SK-N-SH (cell line): ENCODE results near the gene SLC9C1. TPM values are rescaled to one million over a fixed set of nuclear protein-coding genes. Genes with fewer than 3 reads are reported as not detected.

ENCODE experiments used
- CTCF ChIA-PET: fragments of 300-600, 350-600 bp; formaldehyde crosslinking; extraction: SDS; loops from one replicate; lab custom pipeline; 2021; lab: Yijun Ruan, JAX
- POLR2A ChIA-PET: fragments of 350-600 bp; sonication (Branson Sonifier 250); formaldehyde crosslinking; extraction: SDS; loops from one replicate; lab custom pipeline; 2020; ENCODE audit warnings: antibody characterized with exemption, inconsistent platforms; lab: Yijun Ruan, JAX
- DNase-seq: peaks from one replicate; pipeline ENCODE4 v3.0.0; 2012
- H2AFZ ChIP-seq: fragments of 200-600 bp; sonication (generic); 2 replicates; pipeline ENCODE4 v1.8.1; 2016; ENCODE audit warnings: antibody characterized with exemption, mild to moderate bottlenecking, low read depth
- H3F3A ChIP-seq: fragments of 200-600 bp; sonication (generic); replicated peaks from 2 replicates; pipeline ENCODE3; 2016; ENCODE audit warnings: antibody characterized with exemption, mild to moderate bottlenecking; ENCODE audit not compliant: insufficient read depth
- H3K27ac ChIP-seq, 2 experiments: fragments of 200-500 bp in 1 of 2; fragments of 200-600 bp in 1 of 2; sonication (Bioruptor generic) in 1 of 2; sonication (generic), shearing (Covaris generic) in 1 of 2; 2 replicates each; pipeline versions ENCODE4 v1.5.1 to v1.6.1; 2014 to 2016; ENCODE audit warnings: low read depth in 2 of 2, inconsistent platforms in 1 of 2, low read length in 1 of 2, mild to moderate bottlenecking in 1 of 2, mixed read lengths in 1 of 2
- H3K27me3 ChIP-seq: fragments of 200-600 bp; sonication (generic), shearing (Covaris generic); 2 replicates; pipeline ENCODE4 v1.6.1; 2016; ENCODE audit warnings: mixed run types; ENCODE audit not compliant: insufficient read depth
- H3K36me3 ChIP-seq, 2 experiments: fragments of 200-500 bp in 1 of 2; fragments of 200-600 bp in 1 of 2; sonication (Bioruptor generic) in 1 of 2; sonication (generic) in 1 of 2; replicated peaks in 1 of 2; 2 replicates each; pipeline versions ENCODE3 to v1.5.1; 2014 to 2016; ENCODE audit warnings: low read length in 1 of 2, mild to moderate bottlenecking in 1 of 2; ENCODE audit not compliant: insufficient read depth in 2 of 2, control insufficient read depth in 1 of 2
- H3K4me1 ChIP-seq, 2 experiments: fragments of 200-500 bp in 1 of 2; fragments of 200-600 bp in 1 of 2; sonication (Bioruptor generic) in 1 of 2; sonication (generic), shearing (Covaris generic) in 1 of 2; 2 replicates each; pipeline versions ENCODE4 v1.5.1 to v1.6.1; 2014 to 2016; ENCODE audit warnings: low read depth in 1 of 2, low read length in 1 of 2, mixed run types in 1 of 2; ENCODE audit not compliant: insufficient read depth in 2 of 2, control insufficient read depth in 1 of 2
- H3K4me2 ChIP-seq: fragments of 200-600 bp; sonication (generic), shearing (Covaris generic); 2 replicates; pipeline ENCODE4 v1.6.1; 2017; ENCODE audit warnings: mixed run types
- H3K4me3 ChIP-seq, 2 experiments: fragments of 200-500 bp in 1 of 2; fragments of 200-600 bp in 1 of 2; sonication (Bioruptor generic) in 1 of 2; sonication (generic), shearing (Covaris generic) in 1 of 2; 2 replicates each; pipeline versions ENCODE4 v1.5.1 to v1.8.1; 2014 to 2016; ENCODE audit warnings: low read depth in 2 of 2, inconsistent platforms in 1 of 2, low read length in 1 of 2, mild to moderate bottlenecking in 1 of 2, mixed read lengths in 1 of 2, moderate library complexity in 1 of 2
- H3K79me2 ChIP-seq: fragments of 200-600 bp; sonication (generic); 2 replicates; pipeline ENCODE4 v1.8.1; 2017; ENCODE audit warnings: mild to moderate bottlenecking; ENCODE audit not compliant: insufficient read depth
- H3K9ac ChIP-seq: fragments of 200-600 bp; sonication (generic); 2 replicates; pipeline ENCODE4 v1.6.1; 2017; ENCODE audit warnings: mixed run types
- H3K9me2 ChIP-seq: fragments of 200-600 bp; sonication (generic); 2 replicates; pipeline ENCODE4 v1.6.1; 2017; ENCODE audit warnings: mixed run types
- H3K9me3 ChIP-seq: fragments of 200-600 bp; sonication (generic); 2 replicates; pipeline ENCODE4 v1.6.1; 2017; ENCODE audit warnings: mixed run types, mild to moderate bottlenecking, moderate library complexity
- H4K20me1 ChIP-seq: fragments of 200-600 bp; sonication (generic); 2 replicates; pipeline ENCODE4 v1.6.1; 2017; ENCODE audit warnings: mild to moderate bottlenecking, mixed run types; ENCODE audit not compliant: insufficient read depth
- EZH2phosphoT487 ChIP-seq: fragments of 200-600 bp; sonication (generic); IDR thresholded peaks from 2 replicates; pipeline ENCODE4 v1.6.1; 2017; ENCODE audit warnings: low read depth, mixed run types, mild to moderate bottlenecking, antibody characterized with exemption, moderate library complexity, borderline replicate concordance
- FOXM1 ChIP-seq: IDR thresholded peaks from 2 replicates; pipeline ENCODE4 v1.4.0; 2012; ENCODE audit warnings: low read depth, mild to moderate bottlenecking
- GABPA ChIP-seq: IDR thresholded peaks from 2 replicates; pipeline ENCODE4 v1.4.0; 2012; ENCODE audit warnings: low read depth, mild to moderate bottlenecking
- GATA2 ChIP-seq: sonication (generic); formaldehyde crosslinking; IDR thresholded peaks from 2 replicates; pipeline ENCODE4 v1.5.0; 2020; ENCODE audit warnings: mild to moderate bottlenecking, missing genetic modification reagents
- MEF2A ChIP-seq: IDR thresholded peaks from 2 replicates; pipeline ENCODE4 v1.4.0; 2012; ENCODE audit warnings: low read depth, borderline replicate concordance
- REST ChIP-seq: IDR thresholded peaks from 2 replicates; pipeline ENCODE4 v1.6.1; 2012; ENCODE audit warnings: mild to moderate bottlenecking, low read depth, low read length, moderate library complexity
- SMC3 ChIP-seq: IDR thresholded peaks from 2 replicates; pipeline ENCODE4 v1.6.1; 2012; ENCODE audit warnings: low read depth, low read length, improper control_type of control experiment
- TCF12 ChIP-seq: IDR thresholded peaks from 2 replicates; pipeline ENCODE4 v1.4.0; 2012
- TEAD4 ChIP-seq: IDR thresholded peaks from 2 replicates; pipeline ENCODE4 v1.4.0; 2012; ENCODE audit warnings: mild to moderate bottlenecking, borderline replicate concordance; ENCODE audit not compliant: insufficient read depth
- WGBS: methylation state at CpG from one replicate; pipeline ENCODE4 v1.1.6; 2017; ENCODE audit warnings: low lambda C conversion rate; 5-methylcytosine and 5-hydroxymethylcytosine counted together
- polyA plus RNA-seq, 3 experiments: library from polyadenylated mRNA; depleted of rRNA; stranded (reverse); fragments of >200 nt; gene quantifications; 2 replicates each; pipeline ENCODE4 v1.2.3, GENCODE V29; 2012
- TF ChIP-seq, protein P1 (sequence below): fragments of 200-600 bp; sonication (generic); IDR thresholded peaks from 2 replicates; pipeline ENCODE4 v1.6.1; 2017; ENCODE audit warnings: antibody characterized with exemption, mild to moderate bottlenecking, moderate library complexity
- TF ChIP-seq, protein P2 (sequence below): fragments of 150-350 bp; IDR thresholded peaks from 2 replicates; pipeline ENCODE4 v1.6.1; 2016; ENCODE audit warnings: mild to moderate bottlenecking, low read depth, low read length
- TF ChIP-seq, protein P3 (sequence below): IDR thresholded peaks from 2 replicates; pipeline ENCODE4 v1.4.0; 2012; ENCODE audit warnings: low read depth
- TF ChIP-seq, protein P4 (sequence below): IDR thresholded peaks from 2 replicates; pipeline ENCODE4 v1.4.0; 2012; ENCODE audit warnings: low read depth, borderline replicate concordance

Gene SLC9C1
- polyA plus RNA-seq, 1 of the 3 experiments (the other 2 are of a cell fraction), result not detected

DNA sequence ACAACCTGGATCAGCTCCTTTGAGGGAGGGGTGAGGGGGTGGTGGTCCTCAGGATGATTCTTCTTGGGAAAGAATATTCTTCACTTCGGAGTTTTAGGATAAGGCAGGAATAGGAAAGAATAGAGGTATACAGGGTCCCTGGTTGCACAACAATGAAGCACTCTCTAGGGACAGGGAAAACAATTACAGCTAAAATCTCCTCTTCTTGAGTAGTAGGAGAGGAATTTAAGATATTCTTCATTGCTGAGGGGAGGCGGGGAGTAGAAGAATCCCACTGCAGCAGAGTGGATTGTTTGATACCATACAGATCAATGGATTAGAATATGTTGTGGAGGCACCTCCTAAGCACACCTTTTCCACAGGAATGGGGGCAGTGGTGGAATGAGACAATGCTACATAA, 20.5 kb downstream of the SLC9C1 start:
- no peak for DNase-seq
- Histone ChIP-seq H3K9me2 (no peaks in the 10 kb centered on the region), H3K4me1 (no peaks in the 10 kb centered on the region), H3K9me3 (no peaks in the 10 kb centered on the region), H3K4me3 (no peak overlapping the region), H3K4me2 (no peak overlapping the region), H3K27ac (no peak overlapping the region), H3F3A (no peaks in the 10 kb centered on the region), H3K79me2 (no peaks in the 10 kb centered on the region), H4K20me1 (no peaks in the 10 kb centered on the region), H2AFZ (no peak overlapping the region), H3K9ac (no peak overlapping the region), H3K27me3 (no peaks in the 10 kb centered on the region; the same call in 1 of the 2 replicates), H3K36me3 (no peaks in the 10 kb centered on the region)
- 33% methylated on average over 2 of the region's 2 CpGs for WGBS
- no peak for TF ChIP-seq FOXM1
- TF ChIP-seq, protein P1, sequence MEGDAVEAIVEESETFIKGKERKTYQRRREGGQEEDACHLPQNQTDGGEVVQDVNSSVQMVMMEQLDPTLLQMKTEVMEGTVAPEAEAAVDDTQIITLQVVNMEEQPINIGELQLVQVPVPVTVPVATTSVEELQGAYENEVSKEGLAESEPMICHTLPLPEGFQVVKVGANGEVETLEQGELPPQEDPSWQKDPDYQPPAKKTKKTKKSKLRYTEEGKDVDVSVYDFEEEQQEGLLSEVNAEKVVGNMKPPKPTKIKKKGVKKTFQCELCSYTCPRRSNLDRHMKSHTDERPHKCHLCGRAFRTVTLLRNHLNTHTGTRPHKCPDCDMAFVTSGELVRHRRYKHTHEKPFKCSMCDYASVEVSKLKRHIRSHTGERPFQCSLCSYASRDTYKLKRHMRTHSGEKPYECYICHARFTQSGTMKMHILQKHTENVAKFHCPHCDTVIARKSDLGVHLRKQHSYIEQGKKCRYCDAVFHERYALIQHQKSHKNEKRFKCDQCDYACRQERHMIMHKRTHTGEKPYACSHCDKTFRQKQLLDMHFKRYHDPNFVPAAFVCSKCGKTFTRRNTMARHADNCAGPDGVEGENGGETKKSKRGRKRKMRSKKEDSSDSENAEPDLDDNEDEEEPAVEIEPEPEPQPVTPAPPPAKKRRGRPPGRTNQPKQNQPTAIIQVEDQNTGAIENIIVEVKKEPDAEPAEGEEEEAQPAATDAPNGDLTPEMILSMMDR, result no peak
- POLR2A ChIA-PET, result no interaction called here
- CTCF ChIA-PET, result interaction anchor here (0.6 to 1.3 kb wide), 2 partner anchors 20 to 28 kb away, joined by 3 read pairs; partner anchors contain the start of gene SLC9C1

DNA sequence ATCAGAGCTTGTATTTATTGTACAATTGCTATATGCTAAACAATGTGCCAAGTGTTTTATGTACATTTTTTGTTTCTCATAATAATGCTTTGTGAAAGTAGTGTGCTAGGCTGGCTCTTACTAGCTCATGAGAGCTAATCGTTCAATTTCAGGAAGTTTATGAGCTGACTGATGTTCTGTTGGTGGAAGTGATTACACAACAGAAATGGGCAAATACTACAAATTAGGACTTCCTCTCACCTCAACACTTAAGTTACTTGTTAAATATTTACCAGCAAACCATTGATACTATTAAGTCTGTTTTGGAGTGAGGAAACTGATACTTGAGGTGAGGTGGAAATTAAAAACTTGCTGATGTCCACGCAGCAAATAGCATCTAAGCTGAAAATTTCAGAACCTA, 32.3 kb downstream of the SLC9C1 start:
- Histone ChIP-seq H3F3A (no peaks in the 10 kb centered on the region), H4K20me1 (no peaks in the 10 kb centered on the region), H3K27ac (no peak overlapping the region)
- POLR2A ChIA-PET, result interaction anchor here (0.7 kb wide), 1 partner anchor 12 kb away, joined by 3 read pairs; no protein-coding TSS in a partner anchor
- TF ChIP-seq GATA2 (CRISPR knock-in tag), result no peak
- TF ChIP-seq EZH2phosphoT487, result no peak
- TF ChIP-seq, protein P2, sequence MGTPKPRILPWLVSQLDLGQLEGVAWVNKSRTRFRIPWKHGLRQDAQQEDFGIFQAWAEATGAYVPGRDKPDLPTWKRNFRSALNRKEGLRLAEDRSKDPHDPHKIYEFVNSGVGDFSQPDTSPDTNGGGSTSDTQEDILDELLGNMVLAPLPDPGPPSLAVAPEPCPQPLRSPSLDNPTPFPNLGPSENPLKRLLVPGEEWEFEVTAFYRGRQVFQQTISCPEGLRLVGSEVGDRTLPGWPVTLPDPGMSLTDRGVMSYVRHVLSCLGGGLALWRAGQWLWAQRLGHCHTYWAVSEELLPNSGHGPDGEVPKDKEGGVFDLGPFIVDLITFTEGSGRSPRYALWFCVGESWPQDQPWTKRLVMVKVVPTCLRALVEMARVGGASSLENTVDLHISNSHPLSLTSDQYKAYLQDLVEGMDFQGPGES, result no peak
- TF ChIP-seq, protein P3, sequence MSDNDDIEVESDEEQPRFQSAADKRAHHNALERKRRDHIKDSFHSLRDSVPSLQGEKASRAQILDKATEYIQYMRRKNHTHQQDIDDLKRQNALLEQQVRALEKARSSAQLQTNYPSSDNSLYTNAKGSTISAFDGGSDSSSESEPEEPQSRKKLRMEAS, result no peak
- no peak for TF ChIP-seq MEF2A
- TF ChIP-seq, protein P4, sequence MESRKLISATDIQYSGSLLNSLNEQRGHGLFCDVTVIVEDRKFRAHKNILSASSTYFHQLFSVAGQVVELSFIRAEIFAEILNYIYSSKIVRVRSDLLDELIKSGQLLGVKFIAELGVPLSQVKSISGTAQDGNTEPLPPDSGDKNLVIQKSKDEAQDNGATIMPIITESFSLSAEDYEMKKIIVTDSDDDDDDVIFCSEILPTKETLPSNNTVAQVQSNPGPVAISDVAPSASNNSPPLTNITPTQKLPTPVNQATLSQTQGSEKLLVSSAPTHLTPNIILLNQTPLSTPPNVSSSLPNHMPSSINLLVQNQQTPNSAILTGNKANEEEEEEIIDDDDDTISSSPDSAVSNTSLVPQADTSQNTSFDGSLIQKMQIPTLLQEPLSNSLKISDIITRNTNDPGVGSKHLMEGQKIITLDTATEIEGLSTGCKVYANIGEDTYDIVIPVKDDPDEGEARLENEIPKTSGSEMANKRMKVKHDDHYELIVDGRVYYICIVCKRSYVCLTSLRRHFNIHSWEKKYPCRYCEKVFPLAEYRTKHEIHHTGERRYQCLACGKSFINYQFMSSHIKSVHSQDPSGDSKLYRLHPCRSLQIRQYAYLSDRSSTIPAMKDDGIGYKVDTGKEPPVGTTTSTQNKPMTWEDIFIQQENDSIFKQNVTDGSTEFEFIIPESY, result no peak
- TF ChIP-seq, protein P1, result no peak
- TF ChIP-seq SMC3, result no peak
- no peak for TF ChIP-seq TCF12
- no peak for TF ChIP-seq TEAD4
- no peak for TF ChIP-seq GABPA
- TF ChIP-seq REST, result no peak
- TF ChIP-seq, all 33 proteins: peak for 0
- Histone ChIP-seq H3K79me2 (no peaks in the 10 kb centered on the region), H3K9me3 (no peaks in the 10 kb centered on the region), H3K36me3 (no peaks in the 10 kb centered on the region), H3K4me1 (no peaks in the 10 kb centered on the region), H3K9ac (no peak overlapping the region), H2AFZ (no peak overlapping the region), H3K27me3 (no peaks in the 10 kb centered on the region; the same call in 1 of the 2 replicates), H3K9me2 (no peaks in the 10 kb centered on the region), H3K4me3 (no peak overlapping the region), H3K4me2 (no peak overlapping the region)
- WGBS, result 7% methylated on average over 2 of the region's 2 CpGs
- DNase-seq, result no peak
- CTCF ChIA-PET, result no interaction called here
